ENCODE data around the gene GRIP2.

DNA sequence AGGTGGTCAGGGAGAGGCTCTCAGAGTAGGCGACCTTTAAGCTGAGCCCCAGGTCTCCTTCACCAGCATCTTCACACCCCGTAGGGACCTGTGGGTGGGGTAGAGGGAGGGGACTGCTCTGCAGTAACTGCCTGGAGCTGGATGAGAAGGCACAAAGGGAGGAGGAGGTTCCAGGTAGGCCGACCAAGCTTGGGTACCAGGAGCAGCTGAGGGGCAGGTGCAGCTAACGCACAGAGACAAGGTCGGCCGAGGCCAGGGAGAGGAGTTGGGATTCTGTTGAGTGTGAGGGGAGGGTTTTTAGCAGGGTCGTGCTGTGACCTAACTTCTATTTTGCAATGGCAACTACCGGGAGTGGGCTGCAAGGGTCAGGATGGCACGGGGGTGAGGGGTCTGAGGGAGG, 5.9 kb upstream of the GRIP2 start:
- TF ChIP-seq SP1 (IDR thresholded peaks at IDR 0.05), result no peak
- TF ChIP-seq, protein P1, sequence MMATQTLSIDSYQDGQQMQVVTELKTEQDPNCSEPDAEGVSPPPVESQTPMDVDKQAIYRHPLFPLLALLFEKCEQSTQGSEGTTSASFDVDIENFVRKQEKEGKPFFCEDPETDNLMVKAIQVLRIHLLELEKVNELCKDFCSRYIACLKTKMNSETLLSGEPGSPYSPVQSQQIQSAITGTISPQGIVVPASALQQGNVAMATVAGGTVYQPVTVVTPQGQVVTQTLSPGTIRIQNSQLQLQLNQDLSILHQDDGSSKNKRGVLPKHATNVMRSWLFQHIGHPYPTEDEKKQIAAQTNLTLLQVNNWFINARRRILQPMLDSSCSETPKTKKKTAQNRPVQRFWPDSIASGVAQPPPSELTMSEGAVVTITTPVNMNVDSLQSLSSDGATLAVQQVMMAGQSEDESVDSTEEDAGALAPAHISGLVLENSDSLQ (IDR thresholded peaks at IDR 0.05), result no peak
